GM13976 (cell line): ENCODE data around the gene PLPP3.

Source experiments
- DNase-seq: peaks from one replicate; pipeline ENCODE4 v3.0.0; 2012; ENCODE audit warnings: low spot score
- CTCF ChIP-seq: IDR thresholded peaks from 2 replicates; pipeline ENCODE4 v1.5.1; 2012; ENCODE audit warnings: borderline replicate concordance, mild to moderate bottlenecking; ENCODE audit not compliant: insufficient read depth; ENCODE audit errors: extremely low read depth, missing control alignments, control extremely low read depth
- in situ Hi-C: fragments of 300-500 bp; cut with MboI; formaldehyde crosslinking; loops from one replicate; pipeline ENCODE4 v1.12.0; 2022; ENCODE audit warnings: low sequenced_read_pairs, mixed read lengths, inconsistent platforms; ENCODE audit not compliant: unreplicated experiment

PLPP3 gene

DNA sequence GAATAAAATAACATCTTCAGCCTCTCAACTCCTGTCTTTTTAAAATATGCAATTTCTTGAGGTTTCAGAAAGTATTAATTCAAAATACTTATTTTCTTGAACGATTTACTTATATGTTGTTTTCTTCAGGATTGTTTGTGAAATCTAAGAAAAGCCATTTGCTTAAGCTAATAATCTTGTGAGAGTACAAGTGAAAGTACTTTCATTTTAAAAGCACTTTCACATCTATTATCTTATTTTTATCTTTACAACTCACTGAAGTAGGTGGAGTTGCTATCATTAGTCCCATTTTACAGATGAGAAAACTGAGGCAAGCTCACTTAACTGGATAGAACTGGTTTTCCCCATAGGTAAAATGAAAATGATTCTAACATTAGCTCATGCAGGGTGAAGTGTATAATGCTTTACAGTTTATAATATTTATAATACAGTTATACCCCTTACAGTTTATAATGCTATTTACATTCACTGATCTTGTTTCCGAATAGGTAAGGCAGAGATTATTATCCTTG, 4.7 kb upstream of the PLPP3 start:
- in situ Hi-C loops, result loop anchor here (10.0 to 25.0 kb wide), 4 partner anchors 169 to 1297 kb away; no protein-coding TSS in a partner anchor
- TF ChIP-seq CTCF, result no peak
- DNase-seq, result no peak

- no peak for TF ChIP-seq CTCF
- DNase-seq, result no peak
- in situ Hi-C loops, result loop anchor here (10.0 to 25.0 kb wide), 4 partner anchors 166 to 1293 kb away; no protein-coding TSS in a partner anchor
Observed at GRCh38 chr1:56580771-56581170, 1.4 kb upstream of the PLPP3 start.

DNA sequence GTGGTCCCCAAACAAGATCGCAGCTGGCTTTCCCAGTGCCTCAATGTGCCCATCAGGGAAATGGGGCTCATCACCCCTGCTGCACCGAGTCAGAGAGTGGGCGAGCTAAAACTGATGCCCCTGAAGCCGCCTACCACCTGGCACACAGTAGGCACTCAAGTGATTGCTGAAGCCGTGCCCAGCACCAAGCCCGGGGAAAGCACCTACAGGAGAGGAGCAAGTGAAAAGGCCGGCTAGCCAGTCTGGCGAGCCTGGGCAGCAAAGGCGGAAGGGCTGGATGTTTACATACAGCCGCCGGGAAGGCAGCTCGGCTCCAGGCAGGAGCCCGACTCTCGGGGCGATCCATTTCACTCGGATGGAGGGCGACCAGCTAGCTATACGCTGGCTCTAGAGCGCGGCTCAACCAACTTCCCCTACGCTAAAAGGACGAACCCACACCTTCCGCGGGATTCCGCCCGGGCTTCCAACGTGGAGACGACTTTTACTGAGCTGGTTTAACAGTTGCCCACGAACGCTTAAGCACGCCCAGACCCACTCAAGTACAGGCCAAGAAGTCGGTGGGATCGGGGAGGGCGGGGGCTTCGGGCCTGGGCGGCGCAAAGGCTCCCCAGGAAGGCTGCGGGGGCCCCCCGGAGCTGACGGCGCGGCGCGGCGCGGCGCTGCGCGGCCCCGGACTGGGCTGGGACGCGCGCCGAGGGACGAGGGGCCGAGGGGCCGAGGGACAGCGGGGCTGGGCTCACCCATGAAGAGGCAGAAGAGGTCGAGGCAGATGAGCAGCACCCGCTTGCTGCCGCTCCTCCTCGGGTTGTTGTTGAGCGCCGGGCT, 1.0 kb downstream of the PLPP3 start:
- in situ Hi-C loops, result loop anchor here (25.0 kb wide), 3 partner anchors 1091 to 1291 kb away; no protein-coding TSS in a partner anchor
- TF ChIP-seq CTCF, result no peak
- peak; percentile 46 for DNase-seq

DNA sequence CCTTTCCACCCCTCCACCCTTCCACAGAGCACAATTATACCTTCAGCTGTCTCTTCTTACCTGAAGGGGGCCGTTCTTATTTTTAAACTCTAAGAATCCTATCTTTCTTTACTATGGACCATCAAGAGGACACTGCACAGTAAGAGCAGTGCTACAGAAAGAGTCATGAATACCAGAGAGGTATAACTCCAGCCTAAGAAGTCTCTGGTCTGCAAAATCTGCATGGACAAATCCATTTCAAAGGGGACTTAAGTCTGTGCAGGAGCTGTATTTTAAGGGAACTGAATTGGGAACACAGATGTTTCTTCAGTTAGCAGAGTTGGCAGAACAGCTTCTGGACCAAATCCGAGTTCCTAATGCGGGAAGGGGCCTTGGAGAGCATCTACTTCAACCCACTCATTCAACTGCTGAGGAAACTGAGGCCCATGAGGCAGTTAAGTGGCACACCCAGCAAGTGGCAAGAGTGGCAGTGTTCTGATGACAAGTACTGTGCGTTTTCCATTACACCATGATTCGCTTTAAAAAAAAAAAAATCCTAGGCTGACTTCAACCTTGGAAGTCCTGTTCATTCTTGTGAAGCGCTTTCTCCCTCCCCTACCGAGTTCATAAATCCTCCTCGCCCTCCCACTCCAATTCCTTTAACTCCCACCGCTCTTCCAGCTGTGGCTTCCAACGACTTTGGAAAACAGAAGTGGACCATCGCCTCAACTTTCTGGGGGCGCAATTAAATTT, 1.8 kb downstream of the PLPP3 start:
- TF ChIP-seq CTCF, result no peak
- no peak for DNase-seq
- in situ Hi-C loops, result loop anchor here (25.0 kb wide), 3 partner anchors 1090 to 1290 kb away; no protein-coding TSS in a partner anchor

- DNase-seq, result peak; percentile 36
- TF ChIP-seq CTCF, result no peak
Observed at GRCh38 chr1:56576880-56577405, 2.4 kb downstream of the PLPP3 start.

GRCh38 chr1:56575865-56576264, 3.5 kb downstream of the PLPP3 start:
- TF ChIP-seq CTCF, result no peak
- in situ Hi-C loops, result loop anchor here (25.0 kb wide), 3 partner anchors 1089 to 1289 kb away; no protein-coding TSS in a partner anchor
- DNase-seq, result no peak

More at GRCh38 chr1:56576880-56577405, 2.4 kb downstream of the PLPP3 start:
- in situ Hi-C loops, result loop anchor here (25.0 kb wide), 3 partner anchors 1090 to 1290 kb away; no protein-coding TSS in a partner anchor
